ENCODE results near the gene NUP133. TPM values are rescaled to one million over a fixed set of nuclear protein-coding genes. Genes with fewer than 3 reads are reported as not detected.

NUP133 gene
- total RNA-seq, 1 donor, result 35.1 TPM

DNA sequence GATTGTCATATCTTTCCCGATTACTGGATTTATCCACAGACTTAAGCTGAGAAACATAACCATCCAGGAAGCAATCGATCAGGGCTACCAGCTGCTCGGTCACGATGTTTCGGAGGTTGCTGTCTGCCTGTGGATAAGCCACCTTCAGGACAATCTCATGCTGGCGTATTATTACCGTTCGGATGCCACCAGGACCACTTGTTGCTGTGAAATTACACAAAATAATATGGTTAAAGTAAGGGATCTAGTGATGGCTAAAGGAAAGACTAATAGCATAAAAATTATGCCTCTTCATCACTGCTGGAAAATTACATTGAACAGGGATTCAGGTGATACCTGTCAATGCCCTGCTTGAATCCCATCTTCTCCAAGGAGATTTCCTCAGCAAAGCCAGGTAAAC lies 43.5 kb downstream of the NUP133 start:
- Histone ChIP-seq H4K20me1 (ENCODE audit: insufficient read depth, low read length) (no peaks in the 10 kb centered on the region), H3K4me1 (ENCODE audit: insufficient read depth, low read length) (no peaks in the 10 kb centered on the region), H3K4me2 (ENCODE audit: insufficient read depth, low read length) (no peak overlapping the region), H3K4me3 (ENCODE audit: insufficient read depth, low read length) (no peak overlapping the region), H3K27me3 (ENCODE audit: insufficient read depth, low read length) (no peaks in the 10 kb centered on the region), H3K9me3 (ENCODE audit: low read depth, low read length) (no peaks in the 10 kb centered on the region), H3K36me3 (ENCODE audit: insufficient read depth, low read length) (peaks cover 75% of the 10 kb centered on the region), H3K27ac (ENCODE audit: low read depth, low read length) (no peak overlapping the region), H2AFZ (ENCODE audit: low read length) (no peak overlapping the region), H3K79me2 (ENCODE audit: insufficient read depth, low read length) (no peaks in the 10 kb centered on the region)
- TF ChIP-seq CTCF (IDR thresholded peaks at IDR 0.05; ENCODE audit: extremely low read depth, low read depth, low read length), result no peak
- DNase-seq (ENCODE audit: insufficient read length, low spot score, missing footprints), result peak; percentile 3

DNA sequence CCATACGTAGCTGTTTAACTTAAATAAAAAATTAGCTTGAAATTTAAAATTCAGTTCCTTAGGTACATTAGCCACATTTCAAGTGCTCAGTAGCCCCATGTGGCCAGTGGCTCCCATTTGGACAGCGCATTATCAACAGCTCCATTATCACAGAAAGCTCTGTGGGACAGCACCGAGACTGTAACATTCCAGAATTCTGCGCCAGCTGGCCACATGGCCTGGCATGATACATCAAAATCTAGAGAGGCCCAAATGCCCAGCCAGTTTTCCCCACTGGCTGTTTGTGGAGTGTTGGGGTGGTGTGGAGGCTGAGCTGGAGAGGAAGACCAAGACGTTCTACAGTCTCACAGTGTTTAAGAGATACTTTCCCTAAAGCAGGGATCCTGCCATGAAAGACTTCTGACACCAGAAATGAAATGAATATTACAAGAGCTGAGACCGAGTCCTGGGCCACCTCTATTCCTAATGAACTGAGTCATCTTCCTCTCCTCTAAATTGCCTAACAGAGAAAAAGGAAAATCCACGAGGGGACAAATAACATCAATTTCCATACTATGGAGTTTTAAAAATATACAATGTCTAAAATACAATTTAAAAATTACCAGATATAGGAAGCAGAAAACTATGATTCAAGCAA lies 47.0 kb downstream of the NUP133 start:
- Histone ChIP-seq H3K4me1 (ENCODE audit: insufficient read depth, low read length) (no peaks in the 10 kb centered on the region), H3K9me3 (ENCODE audit: low read depth, low read length) (no peaks in the 10 kb centered on the region), H3K79me2 (ENCODE audit: insufficient read depth, low read length) (no peaks in the 10 kb centered on the region), H2AFZ (ENCODE audit: low read length) (no peak overlapping the region), H3K4me3 (ENCODE audit: insufficient read depth, low read length) (no peak overlapping the region), H3K27me3 (ENCODE audit: insufficient read depth, low read length) (no peaks in the 10 kb centered on the region), H3K4me2 (ENCODE audit: insufficient read depth, low read length) (no peak overlapping the region), H4K20me1 (ENCODE audit: insufficient read depth, low read length) (no peaks in the 10 kb centered on the region), H3K27ac (ENCODE audit: low read depth, low read length) (no peak overlapping the region), H3K36me3 (ENCODE audit: insufficient read depth, low read length) (peaks cover 61% of the 10 kb centered on the region)
- no peak for TF ChIP-seq CTCF (IDR thresholded peaks at IDR 0.05; ENCODE audit: extremely low read depth, low read depth, low read length)
- no peak for DNase-seq (ENCODE audit: insufficient read length, low spot score, missing footprints)

DNA sequence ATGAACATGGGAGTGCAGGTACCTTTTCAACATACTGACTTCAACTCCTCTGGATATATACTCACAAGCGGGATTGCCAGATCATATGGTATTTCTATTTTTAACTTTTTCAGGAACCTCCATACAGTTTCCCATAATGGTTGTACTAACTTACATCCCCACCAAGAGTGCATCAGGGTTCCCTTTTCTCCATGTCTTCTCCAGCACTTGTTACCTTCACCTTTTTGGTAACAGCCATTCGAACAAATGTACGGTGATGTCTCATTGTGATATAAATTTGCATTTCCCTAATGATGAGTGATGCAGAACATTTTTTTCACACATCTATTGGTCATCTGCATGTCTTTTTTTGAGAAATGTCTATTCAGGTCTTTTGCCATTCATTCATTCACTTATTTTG lies 48.3 kb downstream of the NUP133 start:
- Histone ChIP-seq H3K27ac (ENCODE audit: low read depth, low read length) (no peak overlapping the region), H4K20me1 (ENCODE audit: insufficient read depth, low read length) (no peaks in the 10 kb centered on the region), H3K27me3 (ENCODE audit: insufficient read depth, low read length) (no peaks in the 10 kb centered on the region), H3K4me2 (ENCODE audit: insufficient read depth, low read length) (no peak overlapping the region), H3K36me3 (ENCODE audit: insufficient read depth, low read length) (peaks cover 48% of the 10 kb centered on the region), H2AFZ (ENCODE audit: low read length) (no peak overlapping the region), H3K4me1 (ENCODE audit: insufficient read depth, low read length) (no peaks in the 10 kb centered on the region), H3K9me3 (ENCODE audit: low read depth, low read length) (no peaks in the 10 kb centered on the region), H3K4me3 (ENCODE audit: insufficient read depth, low read length) (no peak overlapping the region), H3K79me2 (ENCODE audit: insufficient read depth, low read length) (no peaks in the 10 kb centered on the region)
- TF ChIP-seq CTCF (IDR thresholded peaks at IDR 0.05; ENCODE audit: extremely low read depth, low read depth, low read length), result no peak
- DNase-seq (ENCODE audit: insufficient read length, low spot score, missing footprints), result no peak

DNA sequence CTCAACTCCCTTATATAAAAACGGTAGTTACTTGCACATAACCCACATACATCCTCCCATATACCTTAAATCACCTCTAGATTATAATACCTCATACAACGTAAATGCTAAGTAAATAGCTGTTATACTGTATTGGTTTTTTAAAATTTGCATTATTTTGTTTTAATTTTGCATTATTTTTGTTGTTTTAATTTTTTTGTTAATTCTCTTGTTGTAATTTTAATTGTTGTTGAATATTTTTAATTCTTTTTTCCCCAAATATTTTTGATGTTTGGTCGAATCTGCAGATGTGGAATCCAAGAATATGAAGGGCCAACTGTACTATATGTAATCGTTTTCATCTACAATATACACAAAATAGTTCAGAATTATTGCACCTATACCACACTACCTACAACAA lies 50.7 kb downstream of the NUP133 start:
- no peaks in the 10 kb centered on the region for H4K20me1 ChIP-seq (ENCODE audit: insufficient read depth, low read length)
- no peaks in the 10 kb centered on the region for H3K4me1 ChIP-seq (ENCODE audit: insufficient read depth, low read length)
- H3K4me3 ChIP-seq (ENCODE audit: insufficient read depth, low read length), result no peak overlapping the region
- no peak overlapping the region for H3K27ac ChIP-seq (ENCODE audit: low read depth, low read length)
- H3K36me3 ChIP-seq (ENCODE audit: insufficient read depth, low read length), result peaks cover 26% of the 10 kb centered on the region
- no peak for DNase-seq (ENCODE audit: insufficient read length, low spot score, missing footprints)
- no peak overlapping the region for H2AFZ ChIP-seq (ENCODE audit: low read length)
- no peaks in the 10 kb centered on the region for H3K9me3 ChIP-seq (ENCODE audit: low read depth, low read length)
- H3K79me2 ChIP-seq (ENCODE audit: insufficient read depth, low read length), result no peaks in the 10 kb centered on the region
- no peaks in the 10 kb centered on the region for H3K27me3 ChIP-seq (ENCODE audit: insufficient read depth, low read length)
- no peak overlapping the region for H3K4me2 ChIP-seq (ENCODE audit: insufficient read depth, low read length)
- no peak for TF ChIP-seq CTCF (IDR thresholded peaks at IDR 0.05; ENCODE audit: extremely low read depth, low read depth, low read length)

All from osteoblast (primary cell).